GM08714 (cell line): ENCODE data around the gene ATP6V0E1.

Experiments
- H3K4me3 ChIP-seq: fragments of 200-500 bp; sonication (Bioruptor generic); 2 replicates; pipeline ENCODE4 v1.5.1; 2014; ENCODE audit warnings: mild to moderate bottlenecking, low read length, inconsistent platforms
- ZNF274 ChIP-seq: IDR thresholded peaks from 2 replicates; pipeline ENCODE4 v1.6.1; 2012; ENCODE audit warnings: mild to moderate bottlenecking, low read depth, low read length

ATP6V0E1 gene

GRCh38 chr5:172951371-172952033, 32.1 kb upstream of the ATP6V0E1 start:
- no peak for TF ChIP-seq ZNF274
- no peak overlapping the region for H3K4me3 ChIP-seq

- TF ChIP-seq ZNF274, result no peak
- no peak overlapping the region for H3K4me3 ChIP-seq
Measured at GRCh38 chr5:172952034-172952511, 31.5 kb upstream of the ATP6V0E1 start.

- TF ChIP-seq ZNF274, result no peak
- H3K4me3 ChIP-seq, result no peak overlapping the region
Measured at GRCh38 chr5:172953776-172954675, 29.5 kb upstream of the ATP6V0E1 start.

- TF ChIP-seq ZNF274, result no peak
- H3K4me3 ChIP-seq, result no peak overlapping the region
Measured at GRCh38 chr5:172954751-172955159, 28.8 kb upstream of the ATP6V0E1 start.

- no peak for TF ChIP-seq ZNF274
Measured at GRCh38 chr5:172956228-172956627, 27.3 kb upstream of the ATP6V0E1 start.

GRCh38 chr5:172956936-172957335, 26.6 kb upstream of the ATP6V0E1 start:
- no peak overlapping the region for H3K4me3 ChIP-seq
- no peak for TF ChIP-seq ZNF274

More at GRCh38 chr5:172956228-172956627, 27.3 kb upstream of the ATP6V0E1 start:
- no peak overlapping the region for H3K4me3 ChIP-seq

GRCh38 chr5:172957458-172957857, 26.1 kb upstream of the ATP6V0E1 start:
- H3K4me3 ChIP-seq, result no peak overlapping the region
- TF ChIP-seq ZNF274, result no peak

GRCh38 chr5:172958331-172959046, 25.1 kb upstream of the ATP6V0E1 start:
- TF ChIP-seq ZNF274, result no peak
- H3K4me3 ChIP-seq, result peak overlapping the region; percentile 88

GRCh38 chr5:172959824-172960799, 23.5 kb upstream of the ATP6V0E1 start:
- peak overlapping the region; percentile 88 for H3K4me3 ChIP-seq
- no peak for TF ChIP-seq ZNF274

- H3K4me3 ChIP-seq, result no peak overlapping the region
- no peak for TF ChIP-seq ZNF274
Measured at GRCh38 chr5:172969921-172970320, 13.7 kb upstream of the ATP6V0E1 start.

- H3K4me3 ChIP-seq, result no peak overlapping the region
- TF ChIP-seq ZNF274, result no peak
Measured at GRCh38 chr5:172971482-172971881, 12.1 kb upstream of the ATP6V0E1 start.

- H3K4me3 ChIP-seq, result no peak overlapping the region
- no peak for TF ChIP-seq ZNF274
Measured at GRCh38 chr5:172972552-172972951, 11.0 kb upstream of the ATP6V0E1 start.

- TF ChIP-seq ZNF274, result no peak
Measured at GRCh38 chr5:172973127-172973916, 10.2 kb upstream of the ATP6V0E1 start.

More at GRCh38 chr5:172973127-172973916, 10.2 kb upstream of the ATP6V0E1 start:
- no peak overlapping the region for H3K4me3 ChIP-seq
